GM04503 (cell line): ENCODE results near the gene ATG101.
"Not testable (repeated sequence)": the region's sequence is repeated elsewhere in the genome, so short reads cannot be mapped to it uniquely, and the experiment has no call there.

Experiments
- DNase-seq: peaks from one replicate; pipeline ENCODE4 v3.0.0-alpha.2; 2012; ENCODE audit warnings: low read depth

The ATG101 gene

GRCh38 chr12:52097045-52097666 is 27.4 kb downstream of the ATG101 start:
- DNase-seq: no peak

GRCh38 chr12:52104431-52105089 is 34.8 kb downstream of the ATG101 start:
- not testable (repeated sequence) for DNase-seq

GRCh38 chr12:52116222-52117125 is 46.7 kb downstream of the ATG101 start:
- DNase-seq: not testable (repeated sequence)

GRCh38 chr12:52117806-52118475 is 48.2 kb downstream of the ATG101 start:
- not testable (repeated sequence) for DNase-seq

GRCh38 chr12:52119398-52120254 is 49.8 kb downstream of the ATG101 start:
- DNase-seq: no peak

GRCh38 chr12:52120951-52121823 is 51.4 kb downstream of the ATG101 start:
- DNase-seq: no peak

GRCh38 chr12:52121824-52122539 is 52.2 kb downstream of the ATG101 start:
- DNase-seq: no peak

- no peak for DNase-seq
These were observed 52.7 kb downstream of the ATG101 start for GRCh38 chr12:52122540-52122871.

- DNase-seq: no peak
These were observed 53.1 kb downstream of the ATG101 start for GRCh38 chr12:52122904-52123303.

- DNase-seq: no peak
These were observed 53.9 kb downstream of the ATG101 start for GRCh38 chr12:52123487-52124186.

GRCh38 chr12:52125476-52125900 is 55.7 kb downstream of the ATG101 start:
- no peak for DNase-seq

GRCh38 chr12:52126050-52126604 is 56.3 kb downstream of the ATG101 start:
- DNase-seq: no peak
